ENCODE results near the gene MACO1.
"Not testable (repeated sequence)": the region's sequence is repeated elsewhere in the genome, so short reads cannot be mapped to it uniquely, and the experiment has no call there.

MACO1 gene

DNA sequence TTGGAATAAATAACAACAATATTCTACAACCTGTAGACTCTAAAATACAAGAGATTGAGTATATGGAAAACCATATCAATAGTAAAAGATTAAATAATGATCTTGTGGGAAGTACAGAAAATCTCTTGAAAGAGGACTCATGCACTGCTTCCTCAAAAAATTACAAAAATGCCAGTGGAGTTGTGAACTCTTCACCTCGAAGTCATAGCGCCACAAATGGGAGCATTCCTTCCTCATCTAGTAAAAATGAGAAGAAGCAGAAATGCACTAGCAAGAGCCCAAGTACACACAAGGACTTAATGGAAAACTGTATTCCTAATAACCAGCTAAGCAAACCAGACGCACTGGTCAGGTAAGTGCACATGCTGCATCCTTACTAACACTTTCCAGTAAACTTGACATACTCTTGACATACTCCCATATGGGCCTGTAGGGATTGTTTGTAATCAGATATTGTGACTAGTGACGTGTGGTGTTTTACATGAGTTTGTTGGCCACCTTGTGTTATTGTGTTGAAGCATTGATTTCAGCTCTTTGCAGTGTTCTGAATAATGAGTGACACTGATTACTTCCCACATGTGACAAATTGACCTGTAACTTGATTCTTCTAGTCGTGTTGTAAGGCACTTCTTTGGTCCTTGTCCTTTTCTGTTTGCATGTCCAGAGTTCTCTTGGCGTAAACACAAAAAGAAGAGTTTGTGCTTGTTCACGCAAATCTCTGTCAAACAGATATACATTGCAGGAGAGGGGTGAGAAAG lies 28.0 kb downstream of the MACO1 start:
- no peak for DNase-seq (ENCODE audit: low read depth)

GRCh38 chr1:25460020-25460419 lies 29.3 kb downstream of the MACO1 start:
- DNase-seq (ENCODE audit: low read depth): no peak

DNA sequence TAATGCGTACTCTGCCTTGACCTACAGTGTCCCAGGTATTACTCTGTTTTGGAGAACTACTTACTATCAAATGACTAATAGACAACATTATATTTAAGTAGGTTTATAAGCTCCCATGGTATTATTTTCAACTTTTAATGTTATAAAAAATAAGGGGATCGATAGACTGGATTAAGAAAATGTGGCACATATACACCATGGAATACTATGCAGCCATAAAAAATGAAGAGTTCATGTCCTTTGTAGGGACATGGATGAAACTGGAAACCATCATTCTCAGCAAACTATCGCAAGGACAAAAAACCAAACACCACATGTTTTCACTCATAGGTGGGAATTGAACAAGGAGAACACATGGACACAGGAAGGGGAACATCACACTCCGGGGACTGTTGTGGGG lies 30.1 kb downstream of the MACO1 start:
- DNase-seq (ENCODE audit: low read depth): not testable (repeated sequence)

- DNase-seq (ENCODE audit: low read depth): no peak
Observed at GRCh38 chr1:25461849-25462248, 31.2 kb downstream of the MACO1 start.

DNA sequence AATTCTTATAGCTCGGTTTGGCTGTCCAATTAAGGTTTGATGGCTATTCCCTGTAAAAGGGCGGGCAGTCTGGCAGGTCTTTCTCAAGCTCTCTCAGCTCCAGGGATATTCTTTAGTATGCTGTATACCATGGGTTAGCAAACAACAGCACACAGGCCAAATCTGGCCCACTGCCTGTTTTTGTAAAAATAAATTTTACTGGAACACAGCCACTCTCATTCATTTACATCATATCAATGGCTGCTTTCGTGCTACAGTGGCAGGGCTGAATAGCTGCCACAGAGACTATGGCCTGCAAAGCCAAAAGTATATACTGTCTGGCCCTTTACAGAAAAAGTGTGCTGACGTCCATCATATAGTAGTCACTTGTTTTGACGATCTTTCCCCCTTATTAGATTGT lies 32.0 kb downstream of the MACO1 start:
- DNase-seq (ENCODE audit: low read depth): no peak

GRCh38 chr1:25467193-25467592 lies 36.5 kb downstream of the MACO1 start:
- no peak for DNase-seq (ENCODE audit: low read depth)

- no peak for DNase-seq (ENCODE audit: low read depth)
Observed at GRCh38 chr1:25467616-25468015, 36.9 kb downstream of the MACO1 start.

GRCh38 chr1:25468033-25468432 lies 37.3 kb downstream of the MACO1 start:
- DNase-seq (ENCODE audit: low read depth): no peak

GRCh38 chr1:25469177-25469576 lies 38.5 kb downstream of the MACO1 start:
- DNase-seq (ENCODE audit: low read depth): no peak

DNA sequence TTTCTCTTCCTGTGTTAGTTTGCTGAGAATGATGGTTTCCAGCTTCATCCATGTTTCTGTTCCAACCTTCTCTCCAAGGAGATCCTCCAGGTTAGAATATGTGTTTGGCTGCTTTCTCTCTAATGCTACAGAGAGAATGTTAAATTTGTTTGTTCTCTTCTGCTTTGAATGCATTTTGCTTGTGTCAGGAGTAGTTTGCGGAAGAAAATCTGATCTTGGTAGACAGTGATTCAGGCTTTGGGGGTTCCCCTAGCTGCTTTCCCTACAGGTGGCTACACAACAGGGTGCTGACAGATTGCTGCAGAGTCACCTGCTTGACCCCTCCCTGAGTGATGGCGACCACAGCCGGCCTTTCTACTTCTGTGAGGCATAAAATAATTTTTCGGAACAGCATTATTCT lies 41.8 kb downstream of the MACO1 start:
- DNase-seq (ENCODE audit: low read depth): peak; percentile 15

DNA sequence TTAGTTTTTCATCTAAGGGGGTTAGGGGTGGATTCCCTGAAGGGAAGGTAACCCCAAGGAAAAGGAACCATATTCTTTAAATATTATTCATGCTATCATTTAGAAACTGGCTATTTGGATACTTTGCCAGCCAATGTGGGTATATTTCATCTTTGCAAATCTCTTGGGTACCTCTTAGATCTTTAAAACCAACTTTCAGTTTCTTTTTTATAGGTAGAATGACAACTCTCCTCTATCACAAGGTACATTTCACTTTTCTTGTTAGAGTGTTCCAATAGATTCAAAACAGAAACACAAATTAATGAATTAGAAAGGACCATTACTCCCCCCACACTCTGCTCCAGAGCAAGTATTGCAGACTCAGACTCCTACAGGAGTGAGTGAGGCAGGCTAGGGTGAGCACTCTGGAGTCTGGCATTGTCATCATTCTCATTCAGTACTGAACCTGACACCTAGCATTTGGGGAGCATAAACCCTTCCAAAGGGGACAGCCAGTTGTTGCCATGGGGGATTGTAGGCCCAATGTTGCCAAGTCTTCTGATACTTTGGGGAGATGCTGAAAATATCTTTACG lies 43.0 kb downstream of the MACO1 start:
- no peak for DNase-seq (ENCODE audit: low read depth)

GRCh38 chr1:25474439-25475047 lies 43.8 kb downstream of the MACO1 start:
- no peak for DNase-seq (ENCODE audit: low read depth)

DNA sequence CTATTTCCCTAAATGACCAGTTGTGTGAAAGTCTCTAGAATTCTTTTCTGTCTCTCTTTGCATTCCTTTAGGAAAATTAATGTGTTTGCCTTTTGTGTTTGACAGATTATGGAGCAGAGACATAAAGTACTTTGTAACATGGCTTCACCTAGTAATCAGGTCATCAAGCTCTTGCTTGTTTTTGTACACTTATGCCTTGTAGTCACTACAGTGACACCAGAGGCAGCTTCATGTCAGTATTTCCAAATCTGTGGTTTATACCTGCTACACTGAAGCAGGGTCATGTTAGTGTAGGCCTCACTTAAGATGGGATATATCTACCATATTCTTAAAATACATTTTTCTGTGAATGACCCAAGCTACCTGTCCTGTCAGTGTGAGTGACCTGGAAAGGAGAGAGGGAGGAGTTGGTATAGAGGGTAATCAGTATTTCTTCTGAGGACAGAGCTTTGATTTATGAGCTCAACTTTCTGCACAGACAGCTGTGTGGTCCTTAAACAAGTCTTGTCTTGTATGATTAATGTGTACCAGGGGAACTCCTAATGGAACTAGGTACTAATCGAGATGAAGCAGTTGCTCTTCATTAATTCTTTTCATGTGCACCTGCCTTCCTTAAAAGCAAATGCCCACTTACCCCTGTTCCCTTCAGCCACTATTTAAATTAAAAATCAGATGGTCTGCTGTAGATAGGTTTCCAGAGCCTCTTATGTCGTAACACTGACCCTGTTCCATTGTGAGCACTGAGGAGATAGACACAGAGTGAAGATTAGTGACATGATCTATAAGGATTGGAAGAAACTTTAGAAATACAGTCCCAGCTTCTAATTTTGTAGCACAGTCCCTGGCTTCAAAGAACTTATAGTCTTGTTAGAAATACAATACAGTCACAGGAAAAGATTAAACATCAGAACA lies 45.7 kb downstream of the MACO1 start:
- DNase-seq (ENCODE audit: low read depth): no peak

DNA sequence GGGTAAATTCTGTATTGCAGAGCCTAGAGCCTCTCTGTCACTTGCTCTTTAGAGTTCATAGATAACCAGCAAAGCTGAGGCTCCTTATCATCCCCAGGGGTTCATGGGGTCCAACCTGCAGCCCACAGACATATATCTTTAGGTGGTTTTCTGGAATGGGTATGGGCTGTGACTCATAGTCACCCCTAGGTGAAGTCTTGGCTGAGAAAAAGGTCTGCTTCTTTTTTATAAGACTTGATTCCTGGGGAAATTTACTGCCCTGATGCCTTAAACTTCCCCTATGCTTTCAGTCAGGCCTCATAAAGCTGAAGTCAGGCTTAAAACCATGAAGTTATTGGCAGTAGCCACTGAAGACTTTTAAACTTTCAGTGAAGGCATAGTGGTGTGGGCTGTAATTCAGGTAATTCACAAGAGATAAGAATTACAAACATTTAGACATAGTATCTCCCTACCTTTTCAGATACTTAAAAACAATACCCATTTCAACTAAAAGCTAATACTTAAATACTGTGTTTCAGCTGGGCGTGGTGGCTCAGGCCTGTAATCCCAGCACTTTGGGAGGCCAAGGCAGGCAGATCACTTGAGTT lies 46.8 kb downstream of the MACO1 start:
- DNase-seq (ENCODE audit: low read depth): no peak

DNA sequence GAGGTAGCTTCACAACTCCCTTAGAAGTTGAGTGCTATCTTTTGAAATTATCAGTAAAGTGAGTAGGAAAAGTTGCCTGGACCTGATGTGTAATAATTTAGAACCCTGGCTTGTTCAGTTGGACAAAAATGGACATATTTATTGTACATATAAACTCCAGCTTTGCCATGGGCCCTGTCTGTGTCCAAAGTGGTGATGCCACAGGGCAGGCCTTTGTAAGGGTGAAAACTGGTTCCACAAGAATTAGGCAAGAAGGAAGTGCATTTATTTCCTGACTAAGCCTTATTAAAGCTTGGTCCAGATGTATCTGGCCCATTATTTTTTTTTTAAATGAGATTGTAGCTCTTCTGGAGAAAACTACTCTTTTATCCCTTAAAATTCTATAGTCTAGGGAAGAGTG lies 47.9 kb downstream of the MACO1 start:
- DNase-seq (ENCODE audit: low read depth): no peak

GRCh38 chr1:25481625-25482024 lies 50.9 kb downstream of the MACO1 start:
- no peak for DNase-seq (ENCODE audit: low read depth)

GRCh38 chr1:25482211-25482610 lies 51.5 kb downstream of the MACO1 start:
- no peak for DNase-seq (ENCODE audit: low read depth)

- DNase-seq (ENCODE audit: low read depth): no peak
Observed at GRCh38 chr1:25484096-25484495, 53.4 kb downstream of the MACO1 start.

- DNase-seq (ENCODE audit: low read depth): no peak
Observed at GRCh38 chr1:25484533-25484932, 53.8 kb downstream of the MACO1 start.

DNA sequence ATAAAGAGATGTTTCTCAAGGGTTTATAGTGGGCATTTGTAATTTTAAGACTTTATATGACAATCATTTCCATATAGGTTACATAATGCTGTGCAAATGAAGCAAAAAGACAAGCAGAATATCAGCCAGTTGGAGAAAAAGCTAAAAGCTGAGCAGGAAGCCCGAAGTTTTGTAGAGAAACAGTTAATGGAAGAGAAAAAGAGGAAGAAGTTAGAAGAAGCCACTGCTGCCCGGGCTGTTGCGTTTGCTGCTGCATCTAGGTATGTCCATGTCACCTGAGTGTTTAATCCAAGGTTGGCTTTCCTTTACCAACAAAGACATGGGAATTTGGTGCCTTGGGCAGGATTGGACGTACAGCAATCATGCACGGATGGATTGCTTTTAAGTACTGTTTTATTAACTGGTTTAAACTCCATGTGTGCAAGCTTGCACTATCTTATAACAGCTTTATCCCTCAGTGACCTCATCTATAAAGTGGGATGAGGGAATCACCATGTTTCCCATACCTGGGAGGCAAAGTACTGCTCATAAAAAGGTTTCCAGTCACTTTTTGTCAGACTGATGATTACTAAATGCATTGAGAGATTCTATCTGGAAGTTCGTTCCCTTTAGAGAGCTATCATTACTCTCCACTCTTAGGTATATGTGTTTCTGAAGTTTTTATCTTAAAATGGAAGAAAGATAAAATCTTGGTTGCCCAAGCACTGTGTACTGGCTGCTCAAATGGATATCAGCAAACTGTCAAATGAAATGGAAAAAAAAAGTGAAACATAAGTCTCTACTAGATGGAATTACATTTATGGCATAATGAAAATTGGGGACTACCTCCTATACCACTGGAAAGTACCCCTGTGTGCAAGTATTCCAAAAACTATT lies 55.1 kb downstream of the MACO1 start:
- DNase-seq (ENCODE audit: low read depth): no peak

DNA sequence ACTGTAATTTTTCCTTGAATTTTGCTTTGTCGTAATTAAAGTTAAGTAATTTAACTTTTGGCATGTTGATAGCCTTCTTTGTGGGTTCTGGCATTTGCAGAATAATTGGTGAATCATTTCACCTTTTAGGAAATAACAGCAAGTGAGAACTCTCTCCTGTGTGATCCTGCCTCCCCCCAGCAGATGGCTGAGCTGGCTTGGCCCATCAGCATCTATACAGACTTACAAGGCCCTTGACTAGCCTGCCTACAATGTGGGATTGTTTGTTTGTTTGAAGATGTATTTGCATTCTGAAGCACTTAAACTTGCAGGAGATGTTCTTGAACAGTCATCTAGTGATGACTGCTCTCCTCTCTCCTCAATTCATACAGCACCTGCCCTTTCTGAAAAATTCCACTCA lies 55.9 kb downstream of the MACO1 start:
- no peak for DNase-seq (ENCODE audit: low read depth)

All from activated T-cell treated with anti-CD3 and anti-CD28 coated beads for 48 hours (primary cell).